Uterus (tissue), 4 donors: ENCODE results near the gene TRA2A. TPM values are rescaled to one million over a fixed set of nuclear protein-coding genes. Genes with fewer than 3 reads are reported as not detected.

Experiments used
- DNase-seq, 2 donors: peaks; one replicate each; pipeline ENCODE4 v3.0.0-alpha.2; 2019 to 2020
- H3K27ac ChIP-seq, 2 donors: fragments of 200-600 bp; sonication (generic); 1 replicate in 1 of 2; 2 replicates in 1 of 2; pipeline ENCODE4 v1.5.1; 2016 to 2018
- H3K27me3 ChIP-seq, 2 donors: fragments of 200-600 bp; sonication (generic); one replicate each; pipeline ENCODE4 v1.5.1; 2018 to 2019; ENCODE audit warnings: control low read depth in 1 of 2
- H3K36me3 ChIP-seq, 2 donors: fragments of 200-600 bp; sonication (generic); one replicate each; pipeline ENCODE4 v1.5.1; 2019; ENCODE audit warnings: control low read depth in 1 of 2
- H3K4me1 ChIP-seq, 2 donors: fragments of 200-600 bp; sonication (generic); one replicate each; pipeline ENCODE4 v1.5.1; 2018 to 2019; ENCODE audit warnings: control low read depth in 1 of 2
- H3K4me3 ChIP-seq, 2 donors: fragments of 200-600 bp; sonication (generic); 1 replicate in 1 of 2; 2 replicates in 1 of 2; pipeline ENCODE4 v1.5.1; 2018 to 2019; ENCODE audit warnings: mild to moderate bottlenecking in 1 of 2
- H3K9me3 ChIP-seq, 2 donors: fragments of 200-600 bp; sonication (generic); one replicate each; pipeline ENCODE4 v1.5.1; 2019; ENCODE audit warnings: control low read depth in 1 of 2
- POLR2A ChIP-seq, 2 donors: fragments of 450-650 bp; IDR thresholded peaks; one replicate each; pipeline ENCODE4 v1.6.1; 2016; ENCODE audit warnings: antibody characterized with exemption in 2 of 2, mild to moderate bottlenecking in 1 of 2, moderate library complexity in 1 of 2
- intact Hi-C: fragments of 100-400 bp; cut with DNase I; formaldehyde crosslinking; loops from one replicate; pipeline ENCODE4 v1.15.1; 2023; ENCODE audit warnings: low total_unique reads
- total RNA-seq, 4 donors: library from RNA; depleted of rRNA in 3 of 4; stranded (reverse); fragments of >200 nt in 3 of 4; gene quantifications; one replicate each; pipeline versions ENCODE4 v1.1.0 to v1.2.4, GENCODE V29; 2014 to 2023
- TF ChIP-seq, protein P1 (sequence below), 4 experiments: fragments of 200-600 bp in 2 of 4; fragments of 450-650 bp in 2 of 4; sonication (generic) in 2 of 4; IDR thresholded peaks; one replicate each; pipeline ENCODE4 v1.5.1; 2016 to 2019; ENCODE audit warnings: antibody characterized with exemption in 4 of 4, mild to moderate bottlenecking in 2 of 4, moderate library complexity in 1 of 4
- donor health status: DM: yes; HTN: yes; CAD: no.

The TRA2A gene
- total RNA-seq, 4 donors from 2014 or later = 12.6 to 144 (median 80.6) TPM

- no peak for TF ChIP-seq POLR2A (IDR thresholded peaks at IDR 0.05)
- TF ChIP-seq, protein P1, sequence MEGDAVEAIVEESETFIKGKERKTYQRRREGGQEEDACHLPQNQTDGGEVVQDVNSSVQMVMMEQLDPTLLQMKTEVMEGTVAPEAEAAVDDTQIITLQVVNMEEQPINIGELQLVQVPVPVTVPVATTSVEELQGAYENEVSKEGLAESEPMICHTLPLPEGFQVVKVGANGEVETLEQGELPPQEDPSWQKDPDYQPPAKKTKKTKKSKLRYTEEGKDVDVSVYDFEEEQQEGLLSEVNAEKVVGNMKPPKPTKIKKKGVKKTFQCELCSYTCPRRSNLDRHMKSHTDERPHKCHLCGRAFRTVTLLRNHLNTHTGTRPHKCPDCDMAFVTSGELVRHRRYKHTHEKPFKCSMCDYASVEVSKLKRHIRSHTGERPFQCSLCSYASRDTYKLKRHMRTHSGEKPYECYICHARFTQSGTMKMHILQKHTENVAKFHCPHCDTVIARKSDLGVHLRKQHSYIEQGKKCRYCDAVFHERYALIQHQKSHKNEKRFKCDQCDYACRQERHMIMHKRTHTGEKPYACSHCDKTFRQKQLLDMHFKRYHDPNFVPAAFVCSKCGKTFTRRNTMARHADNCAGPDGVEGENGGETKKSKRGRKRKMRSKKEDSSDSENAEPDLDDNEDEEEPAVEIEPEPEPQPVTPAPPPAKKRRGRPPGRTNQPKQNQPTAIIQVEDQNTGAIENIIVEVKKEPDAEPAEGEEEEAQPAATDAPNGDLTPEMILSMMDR (IDR thresholded peaks at IDR 0.05) = no peak
- Histone ChIP-seq H3K27ac (no peak overlapping the region), H3K4me1 (peaks cover 0 to 16% of the 10 kb centered on the region in 2 donors), H3K27me3 (peaks cover 29 to 75% of the 10 kb centered on the region in 2 donors), H3K4me3 (no peak overlapping the region), H3K36me3 (no peaks in the 10 kb centered on the region), H3K9me3 (no peaks in the 10 kb centered on the region)
- DNase-seq = no peak
- intact Hi-C loops = no loop called here
Measured at GRCh38 chr7:23467806-23468525, 63.8 kb downstream of the TRA2A start.

DNA sequence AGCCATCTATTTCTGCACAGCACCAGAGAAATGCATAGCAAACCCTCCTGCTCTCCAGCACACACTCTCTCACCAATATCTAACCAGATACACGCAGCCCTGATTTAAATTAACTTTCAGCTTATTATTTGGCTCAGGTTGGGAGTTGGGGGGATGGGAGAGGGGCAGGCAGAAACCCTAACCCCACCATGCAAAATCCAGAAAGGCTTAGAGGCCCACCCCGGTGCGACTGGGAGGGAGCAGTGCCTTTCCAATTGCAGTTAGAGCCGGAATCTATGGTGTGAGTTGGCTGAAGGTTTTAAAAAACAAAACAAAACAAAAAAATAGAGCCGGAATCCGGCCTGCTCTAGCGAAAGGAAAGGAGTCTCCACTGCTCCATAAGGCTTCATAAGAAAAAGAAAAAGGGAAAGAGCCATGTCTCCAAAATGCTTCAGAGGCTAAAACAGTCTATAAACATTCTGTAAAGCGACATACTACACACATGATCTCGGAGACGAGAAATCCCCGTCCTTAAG, 64.4 kb downstream of the TRA2A start:
- Histone ChIP-seq H3K4me3 (no peak overlapping the region), H3K27ac (no peak overlapping the region), H3K9me3 (no peaks in the 10 kb centered on the region), H3K27me3 (peaks cover 26 to 69% of the 10 kb centered on the region in 2 donors), H3K36me3 (no peaks in the 10 kb centered on the region), H3K4me1 (peaks cover 0 to 16% of the 10 kb centered on the region in 2 donors)
- DNase-seq = no peak
- TF ChIP-seq, protein P1 (IDR thresholded peaks at IDR 0.05) = no peak
- no peak for TF ChIP-seq POLR2A (IDR thresholded peaks at IDR 0.05)
- intact Hi-C loops = no loop called here

GRCh38 chr7:23462846-23463245, 68.9 kb downstream of the TRA2A start:
- TF ChIP-seq POLR2A (IDR thresholded peaks at IDR 0.05) = no peak
- TF ChIP-seq, protein P1 (IDR thresholded peaks at IDR 0.05) = no peak
- H3K36me3 ChIP-seq = no peaks in the 10 kb centered on the region
- H3K4me3 ChIP-seq = no peak overlapping the region
- no peaks in the 10 kb centered on the region for H3K9me3 ChIP-seq
- DNase-seq = no peak
- intact Hi-C loops = no loop called here
- no peak overlapping the region for H3K27ac ChIP-seq
- no peaks in the 10 kb centered on the region for H3K4me1 ChIP-seq
- peaks cover 5 to 32% of the 10 kb centered on the region in 2 donors for H3K27me3 ChIP-seq

DNA sequence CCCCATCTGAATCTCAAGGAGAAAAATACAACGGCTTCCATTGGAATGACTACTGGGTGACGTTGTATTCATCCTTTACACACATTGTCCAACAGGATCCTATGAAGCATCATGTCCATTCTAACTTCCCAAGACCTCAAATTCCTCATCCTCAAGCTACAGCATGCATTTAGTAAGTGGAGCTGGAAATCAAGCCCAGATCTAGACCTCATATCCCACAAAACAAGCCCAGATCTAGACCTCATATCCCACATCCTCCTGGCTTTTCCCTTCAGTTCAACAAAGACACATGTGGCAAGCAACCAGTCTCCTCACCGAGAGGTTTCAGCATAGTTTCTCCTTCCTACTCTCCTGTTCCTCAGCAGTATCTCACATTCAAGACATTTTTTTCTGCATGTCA, 73.7 kb downstream of the TRA2A start:
- Histone ChIP-seq H3K36me3 (no peaks in the 10 kb centered on the region), H3K4me3 (no peak overlapping the region), H3K4me1 (no peaks in the 10 kb centered on the region), H3K9me3 (no peaks in the 10 kb centered on the region), H3K27me3 (peaks cover 0 to 5% of the 10 kb centered on the region in 2 donors), H3K27ac (no peak overlapping the region)
- no peak for DNase-seq
- intact Hi-C loops = no loop called here
- TF ChIP-seq, protein P1 (IDR thresholded peaks at IDR 0.05) = no peak

DNA sequence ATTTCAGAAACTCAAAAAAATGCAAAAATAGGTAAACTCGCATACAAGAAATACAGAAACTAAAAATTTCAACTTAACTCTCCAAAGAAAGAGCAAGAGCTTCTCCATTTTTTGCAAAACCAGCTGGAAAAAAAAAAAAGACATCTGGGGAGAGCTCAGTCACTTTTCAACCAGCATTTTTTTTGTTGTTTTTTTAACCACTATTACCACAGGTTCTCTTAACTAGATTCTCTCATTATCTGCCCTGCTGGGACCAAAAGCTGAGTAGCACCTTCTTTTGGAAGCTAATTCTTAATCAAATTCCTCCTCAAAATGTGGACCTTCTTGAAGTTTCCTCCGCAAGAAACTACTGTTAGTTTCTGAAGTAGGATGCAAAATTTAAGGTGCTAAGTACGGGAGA, 75.7 kb downstream of the TRA2A start:
- no peak for DNase-seq
- Histone ChIP-seq H3K27ac (no peak overlapping the region), H3K4me1 (no peaks in the 10 kb centered on the region), H3K36me3 (no peaks in the 10 kb centered on the region), H3K27me3 (peaks cover 0 to 5% of the 10 kb centered on the region in 2 donors), H3K9me3 (no peaks in the 10 kb centered on the region), H3K4me3 (no peak overlapping the region)
- no peak for TF ChIP-seq POLR2A (IDR thresholded peaks at IDR 0.05)
- TF ChIP-seq, protein P1 (IDR thresholded peaks at IDR 0.05) = no peak
- intact Hi-C loops = no loop called here
